K562 (cell line): Measurements from ENCODE around the gene C16orf92. TPM values are rescaled to one million over a fixed set of nuclear protein-coding genes. Genes with fewer than 3 reads are reported as not detected.
A peak's percentile ranks its signal among the peaks of the same experiment; 100 is the strongest.

Experiments used
- CGGBP1 ChIP-seq: fragments of 250-450 bp; sonication (Bioruptor Pico); IDR thresholded peaks from 2 replicates; pipeline ENCODE4 v1.9.0; 2021; ENCODE audit warnings: mild to moderate bottlenecking
- E2F6 ChIP-seq, 2 experiments: IDR thresholded peaks; 2 replicates each; pipeline ENCODE4 v1.6.1; 2011; ENCODE audit warnings: borderline replicate concordance in 1 of 2, control low read depth in 1 of 2, low read depth in 1 of 2, low read length in 1 of 2, mild to moderate bottlenecking in 1 of 2, mixed read lengths in 1 of 2, moderate library complexity in 1 of 2; ENCODE audit not compliant: insufficient read depth in 1 of 2, insufficient read length in 1 of 2, poor library complexity in 1 of 2, severe bottlenecking in 1 of 2; ENCODE audit errors: extremely low read depth in 1 of 2
- EHMT2 ChIP-seq: fragments of 450-650 bp; IDR thresholded peaks from 2 replicates; pipeline ENCODE4 v1.6.1; 2018; ENCODE audit warnings: antibody characterized with exemption
- ESRRA ChIP-seq: fragments of 450-650 bp; IDR thresholded peaks from 2 replicates; pipeline ENCODE4 v1.6.1; 2014; ENCODE audit warnings: low read depth, mild to moderate bottlenecking, moderate library complexity, borderline replicate concordance
- ESRRB ChIP-seq: fragments of 250-450 bp; sonication (Bioruptor Pico); IDR thresholded peaks from 2 replicates; pipeline ENCODE4 v1.5.0; 2020; ENCODE audit warnings: mild to moderate bottlenecking, moderate library complexity, borderline replicate concordance
- EWSR1 ChIP-seq: fragments of 450-650 bp; IDR thresholded peaks from 2 replicates; pipeline ENCODE4 v1.6.1; 2018; ENCODE audit warnings: borderline replicate concordance, mild to moderate bottlenecking, low read depth, moderate library complexity; ENCODE audit not compliant: partially characterized antibody
- FOXP4 ChIP-seq: sonication (generic); formaldehyde crosslinking; IDR thresholded peaks from 2 replicates; pipeline ENCODE4 v1.8.0; 2022; ENCODE audit warnings: mild to moderate bottlenecking, missing genetic modification reagents, borderline replicate concordance
- HDAC2 ChIP-seq: fragments of 450-650 bp; IDR thresholded peaks from 2 replicates; pipeline ENCODE4 v1.6.1; 2016; ENCODE audit warnings: mild to moderate bottlenecking
- HINFP ChIP-seq: fragments of 450-650 bp; conservative IDR thresholded peaks from 2 replicates; pipeline ENCODE4 v1.6.1; 2016; ENCODE audit warnings: missing genetic modification characterization, low read depth, mild to moderate bottlenecking, control low read depth, missing compliant biosample characterization
- HMG20B ChIP-seq: fragments of 250-450 bp; sonication (Bioruptor Pico); IDR thresholded peaks from 2 replicates; pipeline ENCODE4 v1.5.0; 2021; ENCODE audit warnings: mild to moderate bottlenecking
- NRF1 ChIP-seq, 2 experiments: fragments of 450-650 bp; IDR thresholded peaks in 1 of 2; conservative IDR thresholded peaks in 1 of 2; 2 replicates each; pipeline ENCODE4 v1.6.1; 2014; ENCODE audit warnings: mild to moderate bottlenecking in 2 of 2
- SMAD2 ChIP-seq: fragments of 150-350 bp; IDR thresholded peaks from 2 replicates; pipeline ENCODE4 v1.6.1; 2014; ENCODE audit warnings: low read depth, mild to moderate bottlenecking, low read length
- SNAPC5 ChIP-seq: fragments of 250-450 bp; sonication (Bioruptor Pico); IDR thresholded peaks from 2 replicates; pipeline ENCODE4 v1.8.0; 2021; ENCODE audit warnings: moderate library complexity, mild to moderate bottlenecking, inconsistent platforms
- TFAP4 ChIP-seq: sonication (generic); formaldehyde crosslinking; IDR thresholded peaks from 2 replicates; pipeline ENCODE4 v1.8.0; 2022; ENCODE audit warnings: missing genetic modification reagents, mild to moderate bottlenecking, moderate library complexity, borderline replicate concordance
- TRIM25 ChIP-seq: fragments of 450-650 bp; IDR thresholded peaks from 2 replicates; pipeline ENCODE4 v1.7.0; 2016; ENCODE audit warnings: borderline replicate concordance
- ZBTB9 ChIP-seq: fragments of 450-650 bp; formaldehyde crosslinking; IDR thresholded peaks from 2 replicates; pipeline ENCODE4 v1.4.0; 2020; ENCODE audit warnings: mild to moderate bottlenecking, moderate library complexity
- ZNF274 ChIP-seq: IDR thresholded peaks from 2 replicates; pipeline ENCODE4 v1.6.1; 2011; ENCODE audit warnings: low read depth, mild to moderate bottlenecking, low read length, moderate library complexity, borderline replicate concordance
- polyA plus RNA-seq, 8 experiments: library from polyadenylated mRNA; depleted of rRNA in 4 of 8; stranded (reverse) in 5 of 8; unstranded in 3 of 8; fragments of >200 nt; fragmentation: Nextera tagmentation in 2 of 8; fragmentation: Illumina TruSeq in 1 of 8; extraction: Ambion mirVana in 2 of 8; extraction: Trizol in 1 of 8; gene quantifications; 2 replicates each; pipeline versions ENCODE4 v1.2.1 to v1.2.3, GENCODE V29; 2011 to 2014; ENCODE audit warnings: inconsistent platforms in 1 of 8, missing spikeins in 1 of 8
- total RNA-seq, 7 experiments: library from RNA; depleted of rRNA in 6 of 7; stranded (reverse); fragments of >200 nt in 6 of 7; fragmentation: Illumina TruSeq in 2 of 7; extraction: Trizol in 2 of 7; gene quantifications; 2 replicates each; pipeline versions ENCODE4 v1.2.1 to v1.2.3, GENCODE V29; 2011 to 2021; ENCODE audit warnings: low replicate concordance in 1 of 7

The C16orf92 gene
- total and polyA plus RNA-seq, 9 of the 15 experiments (the other 6 are each of a cell fraction or from before 2014, with no cell fraction given) = not detected

GRCh38 chr16:30028438-30029076 is 5.6 kb downstream of the C16orf92 start (continued):
- TF ChIP-seq HINFP (tag) = no peak
- TF ChIP-seq ZBTB9 (CRISPR knock-in tag) = no peak
- TF ChIP-seq EWSR1 = no peak
- no peak for TF ChIP-seq NRF1 (conservative IDR thresholded peaks at IDR 0.05 in 1 of 2, IDR thresholded peaks at IDR 0.05 in 1 of 2)
- no peak for TF ChIP-seq ESRRB
- TF ChIP-seq SNAPC5 = no peak
- no peak for TF ChIP-seq SMAD2
- no peak for TF ChIP-seq CGGBP1 (CRISPR knock-in tag)
- peak; percentile 58 for TF ChIP-seq TFAP4 (CRISPR knock-in tag)
- no peak for TF ChIP-seq ZNF274
- peak; percentile 46; the same call in 1 of the 2 replicates for TF ChIP-seq HDAC2
- TF ChIP-seq ESRRA = no peak
- no peak for TF ChIP-seq FOXP4 (CRISPR knock-in tag)
- TF ChIP-seq EHMT2 = peak; percentile 96
- no peak for TF ChIP-seq E2F6 (IDR thresholded peaks at IDR 0.05; ENCODE audit: borderline replicate concordance in 1 of 2, extremely low read depth in 1 of 2, insufficient read depth in 1 of 2, insufficient read length in 1 of 2, low read depth in 1 of 2, low read length in 1 of 2, poor library complexity in 1 of 2, severe bottlenecking in 1 of 2)
- no peak for TF ChIP-seq HMG20B (CRISPR knock-in tag)
- TF ChIP-seq TRIM25 = no peak
